Activated CD4-positive, alpha-beta T cell treated with anti-CD3 and anti-CD28 coated beads, Interleukin-2, amount 50 U/mL, for 24 hours (primary cell): ENCODE results near the gene VAMP2.

Experiments
- DNase-seq, 2 donors: peaks; one replicate each; pipeline ENCODE4 v3.0.0-alpha.2; 2020; ENCODE audit warnings: low read depth in 1 of 2, low spot score in 1 of 2

VAMP2 gene

DNA sequence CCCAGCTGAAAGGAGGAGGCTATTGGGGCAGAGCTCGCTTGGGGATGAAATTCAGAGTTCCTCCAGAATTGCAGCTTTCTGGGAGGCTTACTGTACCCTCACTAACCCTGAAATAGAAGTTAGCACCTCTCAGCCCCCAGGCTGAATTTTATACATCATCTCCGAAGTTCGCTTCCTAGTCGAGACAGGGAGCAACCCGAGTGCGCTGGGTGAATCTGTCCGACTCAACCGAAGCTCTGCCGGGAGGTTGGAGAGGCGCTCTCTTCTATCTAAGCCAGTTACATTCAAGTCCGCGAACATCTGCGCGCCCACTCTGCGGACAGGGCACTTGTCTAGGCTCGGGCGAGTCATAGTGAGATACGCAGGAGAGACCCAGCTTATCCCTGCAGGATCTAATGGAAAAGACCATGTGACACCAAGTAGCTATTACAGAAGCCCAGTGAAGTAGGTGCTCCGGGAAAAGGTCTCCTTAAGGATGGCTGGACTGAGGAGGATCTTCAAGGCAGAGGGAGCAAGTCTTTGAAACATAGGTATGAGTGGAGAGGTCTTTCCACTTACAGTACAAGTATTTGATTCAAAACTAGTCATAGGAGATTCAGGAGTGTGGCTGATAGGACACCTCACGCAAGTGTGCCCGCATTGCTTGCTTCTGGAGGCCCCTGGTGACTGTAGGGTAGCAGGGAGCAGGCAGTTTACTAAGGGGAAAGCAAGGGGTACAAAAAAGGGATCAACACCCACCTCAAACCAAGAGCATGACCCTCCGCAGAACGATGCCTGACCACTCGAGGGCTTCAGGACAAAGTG lies 38.2 kb downstream of the VAMP2 start:
- DNase-seq: no peak

DNA sequence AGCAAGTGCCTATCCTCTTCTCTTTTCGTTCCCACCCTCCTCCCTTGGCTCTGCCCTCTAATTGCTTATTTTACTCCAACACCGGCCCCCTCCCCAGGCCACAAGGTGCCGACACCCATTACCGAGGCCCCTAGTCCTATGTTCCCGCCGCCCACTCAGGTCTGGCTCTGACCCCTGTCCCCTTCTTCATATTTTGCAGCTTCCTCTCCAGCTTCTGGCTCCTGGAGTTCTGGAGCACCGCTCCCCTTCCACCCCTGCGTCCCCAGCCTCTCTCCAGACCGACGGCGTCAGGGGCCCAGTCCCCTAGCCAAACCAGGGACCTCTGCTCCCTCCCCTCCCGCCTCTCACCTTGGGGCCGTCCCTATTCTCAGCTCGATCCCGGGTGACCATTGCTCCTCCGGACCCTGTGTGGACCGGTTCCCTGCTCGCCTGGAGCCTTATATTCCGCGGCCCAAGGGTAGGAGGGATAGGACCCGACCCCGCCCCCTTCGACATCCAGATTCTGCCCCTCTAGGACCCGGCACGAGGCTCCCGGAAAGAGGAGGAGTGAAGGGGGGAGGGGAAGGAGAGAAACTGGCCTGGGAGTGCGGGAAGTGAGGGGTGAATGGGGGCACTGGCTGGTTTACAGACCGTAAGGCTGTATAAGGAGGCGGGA lies 38.9 kb downstream of the VAMP2 start, which contains the start of gene HES7:
HES7 (minus strand) TSS at position 412 of the 655 bp plus-strand sequence; CDS start at position 390, 22 bp downstream.
- DNase-seq: no peak

GRCh38 chr17:8122924-8123694 lies 39.6 kb downstream of the VAMP2 start:
- peak; percentile 30 to 40 for DNase-seq

- no peak for DNase-seq
These were observed 40.3 kb downstream of the VAMP2 start for GRCh38 chr17:8122422-8122923.

GRCh38 chr17:8121681-8122421 lies 40.9 kb downstream of the VAMP2 start:
- DNase-seq: no peak

DNA sequence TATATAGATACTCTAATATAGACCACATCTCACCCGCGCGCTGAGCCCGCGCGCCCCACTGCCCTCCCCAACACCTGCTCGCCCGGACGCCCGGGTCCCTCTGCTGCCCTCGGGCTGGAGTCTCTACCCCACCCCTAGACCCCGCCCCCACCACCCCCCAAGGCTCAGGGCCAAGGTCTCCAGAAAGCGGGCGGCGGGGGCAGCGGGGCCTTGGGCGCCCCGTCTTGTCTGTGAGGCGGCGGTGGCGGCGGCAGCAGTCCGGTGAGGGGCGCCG lies 41.4 kb downstream of the VAMP2 start:
- no peak for DNase-seq

- DNase-seq: peak; percentile 81 to 83
These were observed 42.0 kb downstream of the VAMP2 start for GRCh38 chr17:8120520-8121406.

DNA sequence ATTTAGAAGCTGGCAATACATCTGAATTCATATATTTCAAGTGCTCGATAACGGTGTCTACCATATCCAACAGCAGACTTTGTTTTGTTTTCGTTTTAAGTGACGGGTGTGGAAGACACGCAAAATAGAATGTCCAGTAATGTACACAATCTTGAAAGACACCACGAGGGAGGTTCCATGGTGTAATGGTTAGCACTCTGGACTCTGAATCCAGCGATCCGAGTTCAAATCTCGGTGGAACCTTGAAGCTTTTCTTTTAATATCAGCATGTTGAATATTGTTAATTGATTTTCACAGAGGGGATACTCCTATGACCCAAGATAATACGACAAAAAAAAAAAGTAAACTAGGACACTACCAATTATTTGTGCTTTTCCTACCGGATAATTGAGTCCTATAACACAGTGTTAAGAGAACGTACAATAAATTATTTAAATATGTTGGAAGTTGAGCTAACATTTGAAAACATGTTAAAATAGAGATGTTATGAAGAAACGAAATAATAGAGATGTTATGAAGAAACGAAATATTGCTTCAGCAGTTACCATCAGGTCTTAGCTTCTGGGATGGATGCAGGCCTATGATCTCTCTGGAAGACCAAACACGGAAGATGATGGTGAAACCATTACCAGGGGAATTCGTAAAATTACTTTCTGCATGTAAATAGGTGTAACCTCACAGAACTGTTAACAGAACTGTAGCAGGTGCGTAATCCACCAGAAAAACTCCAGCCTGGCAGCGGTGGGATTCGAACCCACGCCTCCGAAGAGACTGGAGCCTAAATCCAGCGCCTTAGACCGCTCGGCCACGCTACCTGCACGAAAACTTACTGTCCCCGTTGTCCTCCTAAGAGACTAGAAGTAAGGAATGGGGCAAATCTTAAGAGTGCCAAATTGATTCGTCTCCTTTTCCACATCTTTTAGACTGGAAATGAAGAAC lies 42.9 kb downstream of the VAMP2 start:
- peak; percentile 92 to 93 for DNase-seq

DNA sequence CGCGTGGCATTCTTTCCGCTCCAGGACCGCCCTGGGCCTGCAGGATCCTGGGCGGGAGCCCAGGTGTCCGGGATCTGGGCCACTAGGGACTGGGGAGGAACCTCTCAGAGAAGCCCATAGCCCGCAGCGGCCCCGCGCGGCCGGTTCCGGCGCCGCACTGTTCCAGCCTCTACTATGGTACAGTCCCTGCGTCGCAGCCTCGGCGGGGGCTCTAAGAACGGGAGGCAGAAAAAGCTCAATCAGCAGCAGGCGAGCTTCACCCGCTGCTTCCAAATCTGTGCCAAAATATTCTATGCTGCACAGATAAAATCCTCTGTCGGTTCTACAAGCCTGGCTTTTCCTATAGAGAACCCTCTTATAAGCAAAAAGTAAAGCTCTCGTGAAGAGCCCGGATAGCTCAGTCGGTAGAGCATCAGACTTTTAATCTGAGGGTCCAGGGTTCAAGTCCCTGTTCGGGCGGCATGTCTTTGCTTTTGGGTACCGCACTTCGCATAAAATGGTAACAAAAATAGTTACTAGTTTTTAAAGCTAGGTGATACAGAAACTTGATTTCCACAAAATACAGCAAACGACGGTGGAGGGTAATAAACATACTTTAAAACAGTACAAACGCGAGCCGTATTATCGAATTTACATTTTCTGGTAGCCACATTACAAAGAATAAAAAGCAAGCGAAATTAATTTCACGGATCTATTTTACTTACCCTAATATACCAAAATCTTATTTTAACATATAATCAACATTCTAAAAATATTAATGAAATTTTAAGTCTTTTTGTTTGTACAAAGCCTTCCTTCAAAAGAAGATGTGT lies 43.8 kb downstream of the VAMP2 start:
- DNase-seq: peak; percentile 78 to 81

GRCh38 chr17:8117980-8118768 lies 44.6 kb downstream of the VAMP2 start, which contains the start of gene ALOXE3:
TSS of gene ALOXE3 (minus strand) at chr17:8118514. CDS start at chr17:8117990, 524 bp downstream.
- DNase-seq: no peak

DNA sequence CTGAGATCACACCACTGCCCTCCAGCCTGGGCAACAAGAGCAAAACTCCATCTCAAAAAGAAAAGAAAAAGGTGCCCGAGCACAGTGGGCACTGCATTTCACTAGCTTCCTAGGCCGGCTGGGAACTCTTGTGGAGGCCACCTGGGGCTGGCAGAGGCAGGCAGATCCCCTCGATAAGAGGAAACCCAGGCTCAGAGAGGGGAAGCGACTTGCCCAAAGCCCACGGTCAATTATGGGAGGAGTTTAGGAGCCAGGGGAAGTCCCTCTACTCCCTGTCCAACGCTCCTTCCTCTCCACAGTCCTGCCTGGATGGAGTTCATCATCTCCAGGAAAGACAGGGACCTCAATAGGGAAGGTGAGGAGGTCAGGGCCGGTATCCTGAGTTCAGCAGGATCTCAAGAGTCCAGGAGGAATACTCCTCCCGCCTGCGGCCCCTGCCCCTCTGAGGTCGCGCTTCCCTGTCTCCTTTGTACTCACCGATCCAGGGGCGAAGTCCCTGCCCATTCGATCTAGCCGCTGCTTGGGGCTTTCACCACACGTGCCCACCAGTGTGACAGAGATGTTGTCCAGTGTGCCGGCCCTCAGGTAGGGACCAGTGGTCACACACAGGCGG lies 45.3 kb downstream of the VAMP2 start:
- no peak for DNase-seq

GRCh38 chr17:8116776-8117175 lies 46.0 kb downstream of the VAMP2 start:
- DNase-seq: no peak

- DNase-seq: no peak
These were observed 51.8 kb downstream of the VAMP2 start for GRCh38 chr17:8110907-8111306.

GRCh38 chr17:8110456-8110804 lies 52.3 kb downstream of the VAMP2 start:
- DNase-seq: no peak

DNA sequence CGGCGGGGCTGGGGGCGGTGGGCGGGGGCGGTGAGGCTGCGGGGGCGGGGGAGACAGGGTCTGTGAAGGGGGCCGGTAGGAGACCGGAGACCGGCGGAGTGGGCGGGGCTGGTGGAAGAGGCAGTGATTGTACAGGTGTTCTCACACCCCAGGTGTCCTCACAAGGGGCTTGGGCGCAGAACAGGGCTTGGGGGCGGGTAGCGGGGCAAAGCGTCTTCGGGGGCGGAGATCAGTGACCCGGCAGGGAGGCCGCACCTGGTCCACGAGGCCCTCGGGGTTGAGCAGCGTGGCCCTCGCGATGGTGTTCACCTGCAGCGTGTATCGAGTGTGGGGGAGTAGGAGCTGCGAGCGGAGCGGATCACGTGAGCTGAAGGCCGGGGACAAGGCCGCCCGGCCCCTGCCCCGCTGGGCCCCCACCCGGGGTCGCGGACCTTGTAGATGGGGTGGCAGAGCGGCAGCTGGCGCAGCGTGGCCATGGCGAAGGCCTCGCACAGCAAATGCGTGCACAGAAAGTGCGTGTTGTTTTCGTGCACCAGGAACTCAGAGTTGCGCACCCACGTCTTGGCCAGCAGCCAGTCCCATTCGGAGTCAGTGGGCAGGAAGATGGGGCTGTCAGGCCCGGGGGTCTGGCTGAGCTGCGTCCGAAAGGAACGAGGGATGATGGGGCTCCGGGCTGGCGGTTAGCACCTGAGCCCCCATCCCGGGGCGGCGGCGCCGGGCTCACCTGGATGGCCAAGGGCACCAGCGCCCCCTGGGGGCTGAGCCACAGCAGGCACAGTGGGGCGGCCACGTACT lies 52.9 kb downstream of the VAMP2 start:
- DNase-seq: peak; percentile 60 to 68
